ENCODE measurements around the gene SLC36A3. TPM values are rescaled to one million over a fixed set of nuclear protein-coding genes. Genes with fewer than 3 reads are reported as not detected.

SLC36A3 gene
- total RNA-seq, 3 donors from 2014 or later: not detected

DNA sequence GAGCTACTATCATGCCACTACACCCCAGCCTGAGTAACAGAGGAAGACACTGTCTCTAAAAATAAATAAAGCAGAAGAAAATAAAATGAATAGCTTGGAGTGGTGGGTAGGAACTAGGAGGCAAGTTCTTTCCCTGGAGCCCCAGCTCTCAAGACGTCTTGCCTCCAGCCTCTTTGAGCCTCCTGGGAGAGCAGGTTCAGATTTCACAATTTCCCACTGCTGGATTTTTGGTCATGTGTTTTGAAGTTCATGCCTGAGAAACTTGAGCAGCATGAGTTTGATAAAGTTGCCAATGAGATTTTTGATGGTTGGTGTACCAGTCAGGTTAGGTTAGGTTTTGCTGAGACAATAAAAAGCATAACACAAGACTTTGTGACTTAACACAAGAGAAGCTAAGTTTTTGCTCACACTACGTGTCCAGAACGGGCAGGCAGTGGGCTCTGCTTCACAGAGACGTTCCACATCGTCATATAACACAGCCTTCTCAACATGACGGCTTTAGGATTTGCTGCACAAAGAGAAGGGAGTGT, 75.6 kb downstream of the SLC36A3 start:
- Histone ChIP-seq H3K9me3 (no peaks in the 10 kb centered on the region), H3K4me3 (no peak overlapping the region), H3K4me1 (peaks cover 0 to 5% of the 10 kb centered on the region in 2 donors), H3K27me3 (no peaks in the 10 kb centered on the region), H3K36me3 (no peaks in the 10 kb centered on the region), H3K27ac (no peak overlapping the region)
- DNase-seq (ENCODE audit: low spot score in 2 of 2): no peak
- intact Hi-C loops (cut with DNase I; ENCODE audit: low total_unique reads): no loop called here
- TF ChIP-seq POLR2A (IDR thresholded peaks at IDR 0.05) (no peak), POLR2AphosphoS5 (IDR thresholded peaks at IDR 0.05) (no peak)
- TF ChIP-seq, protein P1, sequence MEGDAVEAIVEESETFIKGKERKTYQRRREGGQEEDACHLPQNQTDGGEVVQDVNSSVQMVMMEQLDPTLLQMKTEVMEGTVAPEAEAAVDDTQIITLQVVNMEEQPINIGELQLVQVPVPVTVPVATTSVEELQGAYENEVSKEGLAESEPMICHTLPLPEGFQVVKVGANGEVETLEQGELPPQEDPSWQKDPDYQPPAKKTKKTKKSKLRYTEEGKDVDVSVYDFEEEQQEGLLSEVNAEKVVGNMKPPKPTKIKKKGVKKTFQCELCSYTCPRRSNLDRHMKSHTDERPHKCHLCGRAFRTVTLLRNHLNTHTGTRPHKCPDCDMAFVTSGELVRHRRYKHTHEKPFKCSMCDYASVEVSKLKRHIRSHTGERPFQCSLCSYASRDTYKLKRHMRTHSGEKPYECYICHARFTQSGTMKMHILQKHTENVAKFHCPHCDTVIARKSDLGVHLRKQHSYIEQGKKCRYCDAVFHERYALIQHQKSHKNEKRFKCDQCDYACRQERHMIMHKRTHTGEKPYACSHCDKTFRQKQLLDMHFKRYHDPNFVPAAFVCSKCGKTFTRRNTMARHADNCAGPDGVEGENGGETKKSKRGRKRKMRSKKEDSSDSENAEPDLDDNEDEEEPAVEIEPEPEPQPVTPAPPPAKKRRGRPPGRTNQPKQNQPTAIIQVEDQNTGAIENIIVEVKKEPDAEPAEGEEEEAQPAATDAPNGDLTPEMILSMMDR (IDR thresholded peaks at IDR 0.05): no peak

Other genes starting within 250 kb of the SLC36A3 start
- 100 to 1,000 TPM in 1 of 3 donors, 10 to 100 TPM in 2; 65.3 to 221 (median 91.8) TPM for gene TNIP1, start 222.7 kb downstream of the SLC36A3 start, total RNA-seq
- gene ANXA6, start 146.0 kb downstream of the SLC36A3 start, total RNA-seq: 100 to 1,000 TPM; 206 to 320 (median 276) TPM
- gene CCDC69, start 79.7 kb downstream of the SLC36A3 start, total RNA-seq: 100 to 1,000 TPM in 1 of 3 donors, 10 to 100 TPM in 2; 47.4 to 201 (median 97.0) TPM
- gene GM2A, start 50.6 kb downstream of the SLC36A3 start, total RNA-seq: 10 to 100 TPM; 35.1 to 58.0 (median 43.8) TPM
- gene SLC36A2, start 43.8 kb upstream of the SLC36A3 start, total RNA-seq: under 1 TPM in 1 of 3 donors, not detected in 2; 0.16 TPM
- gene SLC36A1, start 143.8 kb upstream of the SLC36A3 start, total RNA-seq: 10 to 100 TPM; 10.8 to 14.1 (median 11.4) TPM